Endometrium (tissue), 2 donors: ENCODE data around the gene FBLN2.

Experiments used
- FAIRE-seq: peaks from 2 replicates; lab custom pipeline; 2012; peaks lifted over from hg19 to GRCh38; lab: Jason Lieb, UNC
- donor health status: control.
- donor health status: control.

Gene FBLN2

DNA sequence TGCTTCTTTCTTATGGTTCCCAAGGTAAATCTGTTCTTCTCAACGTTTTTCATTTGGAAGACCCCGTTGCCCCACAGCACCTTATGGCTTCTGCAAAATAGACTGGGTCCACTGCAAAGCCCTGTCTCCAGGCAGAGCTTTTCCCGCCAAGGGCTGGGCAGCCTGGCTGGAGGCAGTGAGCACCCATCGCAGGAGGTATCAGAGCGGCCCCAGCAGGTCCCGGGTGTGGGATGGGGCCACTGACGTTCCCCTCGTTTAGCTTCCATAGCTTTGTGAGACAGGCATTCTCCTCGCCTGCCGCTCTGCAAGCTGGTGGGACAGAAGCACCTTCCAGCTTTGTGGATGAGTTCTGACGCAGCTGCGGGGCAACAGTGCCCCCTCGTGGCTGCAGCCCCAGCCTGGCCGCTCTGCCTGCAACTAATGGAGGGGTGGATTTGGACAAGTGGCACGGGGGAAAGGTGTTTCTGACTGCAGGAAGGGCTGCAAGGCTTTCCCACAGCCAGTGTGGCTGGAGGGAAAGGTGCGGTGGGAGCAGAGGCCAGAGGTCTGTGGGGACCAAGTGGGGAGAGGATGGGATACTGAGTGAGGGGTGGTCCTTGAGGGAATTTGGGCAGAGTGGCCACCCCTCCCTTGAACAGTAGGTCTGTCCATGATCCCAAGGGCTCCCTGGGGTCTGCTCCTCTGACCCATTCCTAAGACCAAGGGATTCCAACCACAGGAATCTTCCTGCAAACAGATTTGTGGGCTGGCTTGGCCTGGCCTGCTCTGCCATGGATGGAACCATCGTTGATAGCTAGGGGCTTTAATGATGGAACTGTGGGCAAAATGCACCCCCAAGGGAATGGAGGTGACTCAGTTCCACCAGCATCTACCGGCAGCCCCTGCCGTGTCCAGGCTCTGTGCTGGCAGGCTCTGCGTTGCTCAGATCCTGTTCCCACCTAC, 99.4 kb downstream of the FBLN2 start:
- FAIRE-seq, result no peak

DNA sequence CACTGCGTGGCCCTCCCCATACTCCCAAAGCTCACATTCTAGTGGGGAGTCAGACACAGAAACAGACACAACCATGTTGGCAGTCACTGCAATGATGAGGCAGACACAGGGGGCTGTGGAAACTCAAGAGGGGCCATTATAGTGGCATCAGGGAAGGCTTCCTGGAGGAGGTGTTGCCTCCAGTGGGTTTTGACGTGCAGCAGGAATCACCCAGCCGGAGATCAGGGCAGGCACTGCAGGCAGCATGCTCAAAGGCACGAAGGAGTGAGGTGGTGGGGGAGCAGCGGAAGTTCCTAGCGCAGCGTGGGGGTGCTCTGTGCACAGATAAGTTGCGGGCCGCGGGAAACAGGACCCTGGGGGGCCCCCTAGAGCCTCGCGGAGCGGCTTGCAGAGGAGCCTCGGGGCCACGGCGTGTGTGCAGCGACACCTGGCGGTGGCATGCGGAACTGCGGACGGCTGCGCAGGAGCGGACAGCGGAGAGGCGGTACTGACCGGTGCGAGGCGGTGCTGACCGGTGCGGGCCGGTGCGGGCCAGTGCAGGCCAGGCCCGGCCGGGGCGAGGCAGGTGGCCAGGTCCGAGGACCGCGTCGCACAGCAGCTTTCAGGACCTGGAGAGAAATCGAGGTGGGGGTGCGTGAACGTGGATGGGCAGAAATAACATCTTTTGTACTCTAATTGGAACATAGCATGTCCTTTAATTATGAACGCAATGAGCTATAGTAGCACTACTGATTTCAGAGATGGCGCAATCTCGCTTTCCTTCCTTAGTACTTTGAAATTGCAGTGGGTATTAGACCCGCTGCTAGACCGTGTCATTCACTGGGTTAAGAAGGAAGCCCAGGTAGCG, 101.5 kb downstream of the FBLN2 start:
- FAIRE-seq, result no peak

DNA sequence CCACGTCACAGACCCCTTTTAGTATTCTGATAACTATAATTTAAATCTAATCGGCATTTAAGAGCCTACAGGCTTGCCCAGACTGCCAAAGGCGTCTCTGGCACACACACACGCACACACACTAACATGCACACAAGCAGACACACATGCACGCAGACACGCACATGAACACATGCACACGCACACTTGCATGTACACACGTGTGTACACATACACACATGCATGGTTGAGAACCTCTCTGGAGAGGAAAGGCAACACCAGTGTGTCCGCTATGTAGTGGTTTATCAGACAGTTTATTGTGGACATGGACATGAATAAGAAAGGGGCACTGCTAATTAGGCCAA, 102.1 kb downstream of the FBLN2 start:
- no peak for FAIRE-seq

DNA sequence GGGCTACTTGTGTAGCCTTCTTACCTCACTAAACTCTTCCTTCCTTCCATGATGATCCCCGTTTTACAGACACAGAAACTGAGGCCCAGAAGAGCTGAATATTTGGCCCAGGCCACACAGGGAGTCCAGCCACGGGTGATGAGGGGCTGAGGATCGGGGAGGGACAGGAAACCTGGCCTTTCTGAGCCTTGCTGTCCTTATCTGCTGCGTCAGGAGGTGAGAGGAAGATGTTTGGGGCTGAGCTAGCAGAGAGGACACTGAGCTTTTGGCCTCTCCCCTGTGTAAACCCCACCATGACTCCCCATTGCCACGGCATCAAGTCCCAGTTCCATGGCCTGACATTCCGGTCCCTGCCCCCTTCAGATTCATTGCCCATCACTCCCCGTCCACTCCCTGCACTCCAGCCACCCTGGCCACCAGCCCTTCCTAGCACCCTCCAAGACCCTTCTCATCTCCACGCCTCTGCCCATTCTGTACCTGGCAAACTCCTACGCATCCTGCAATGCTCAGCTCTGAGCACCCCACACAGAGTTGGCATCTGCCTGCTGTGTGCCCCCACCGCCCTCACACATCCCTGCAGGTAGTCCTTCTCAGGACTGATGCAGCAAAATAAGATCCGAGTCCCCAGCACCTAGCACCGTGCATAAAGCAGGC, 103.0 kb downstream of the FBLN2 start:
- no peak for FAIRE-seq

DNA sequence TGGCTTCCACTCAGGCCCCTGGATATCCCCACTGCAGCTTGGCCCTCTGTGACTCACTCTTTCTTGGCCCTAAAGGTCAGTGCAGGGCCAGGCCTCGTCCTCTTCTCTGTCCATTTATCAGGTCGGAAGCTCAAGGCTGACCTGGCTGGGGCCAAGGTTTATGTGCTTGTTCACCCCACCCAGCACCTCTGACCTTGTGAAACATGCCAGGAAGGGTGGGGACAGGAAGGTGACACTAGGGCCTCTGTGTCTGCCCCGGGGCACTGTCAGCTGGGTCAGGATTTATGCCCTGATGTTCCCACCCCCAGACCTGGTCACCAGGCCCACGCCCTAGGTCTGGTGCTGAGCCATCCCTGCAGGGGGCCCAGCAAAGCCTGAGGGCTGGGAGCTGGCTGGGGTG, 103.8 kb downstream of the FBLN2 start:
- no peak for FAIRE-seq

DNA sequence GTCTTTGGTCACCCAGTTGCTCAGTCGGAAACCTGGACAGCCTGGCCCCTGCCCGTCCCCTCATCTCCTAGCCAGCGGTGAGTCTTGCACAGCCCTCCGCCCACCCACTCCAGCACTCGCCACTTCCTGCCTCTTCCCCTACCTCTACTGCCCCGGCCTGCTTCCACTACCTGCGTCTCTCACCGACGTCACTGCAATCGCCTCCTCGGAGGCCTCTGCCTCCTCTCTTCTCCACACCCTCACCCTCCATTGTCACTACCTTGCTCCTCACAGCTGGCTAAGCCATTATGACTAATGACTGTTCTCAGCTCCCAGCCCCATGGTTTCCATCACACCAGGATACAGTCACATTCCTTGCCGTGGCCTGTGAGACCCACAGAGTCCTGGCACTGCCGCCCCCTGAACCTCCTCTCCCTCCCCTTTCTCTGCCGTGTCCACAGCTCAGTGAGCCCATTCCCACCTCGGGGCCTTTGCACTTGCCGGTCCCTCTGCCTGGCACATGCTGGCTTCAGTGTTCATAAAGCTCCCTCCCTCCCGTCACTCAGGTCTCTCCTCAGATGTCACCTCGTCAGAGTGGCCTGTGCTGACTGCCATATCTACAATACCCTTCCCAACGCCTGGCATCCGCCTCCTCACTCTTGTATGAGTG, 104.8 kb downstream of the FBLN2 start:
- no peak for FAIRE-seq

DNA sequence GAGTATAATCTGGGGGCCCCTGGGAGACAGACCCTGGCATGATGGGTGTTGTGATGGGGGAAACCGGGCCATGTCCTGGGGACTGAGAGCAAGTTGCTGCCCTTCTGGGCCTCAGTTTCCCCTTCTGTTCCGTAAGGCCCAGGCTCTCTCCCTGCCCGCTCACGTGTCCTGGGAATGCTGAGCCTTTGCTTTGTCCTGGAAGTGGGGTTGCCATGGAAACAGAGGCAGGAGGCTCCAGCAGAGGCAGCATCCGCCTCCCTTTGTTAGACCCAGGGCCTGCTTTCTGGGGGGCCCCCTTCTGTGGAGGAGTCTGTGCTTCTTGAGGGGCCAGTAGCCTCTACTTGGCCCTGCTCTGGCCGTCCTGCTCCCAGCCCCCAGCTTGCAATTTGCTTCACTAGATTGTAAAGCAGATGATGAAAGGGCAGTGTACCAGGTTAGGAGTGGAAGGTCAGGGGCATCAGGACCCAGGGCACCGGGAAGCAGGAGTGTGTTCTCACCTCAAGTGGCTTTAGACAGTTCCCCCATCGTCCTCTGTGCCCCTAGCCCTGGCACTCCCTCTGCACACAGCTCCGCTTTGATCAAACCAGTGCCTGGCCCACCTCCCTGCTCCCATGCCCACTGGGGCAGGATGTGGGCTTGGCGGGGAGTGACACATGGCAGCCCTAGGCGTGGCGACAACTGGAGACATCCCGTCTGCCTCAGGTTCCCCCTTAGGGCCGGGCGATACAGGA, 105.6 kb downstream of the FBLN2 start:
- FAIRE-seq, result no peak

DNA sequence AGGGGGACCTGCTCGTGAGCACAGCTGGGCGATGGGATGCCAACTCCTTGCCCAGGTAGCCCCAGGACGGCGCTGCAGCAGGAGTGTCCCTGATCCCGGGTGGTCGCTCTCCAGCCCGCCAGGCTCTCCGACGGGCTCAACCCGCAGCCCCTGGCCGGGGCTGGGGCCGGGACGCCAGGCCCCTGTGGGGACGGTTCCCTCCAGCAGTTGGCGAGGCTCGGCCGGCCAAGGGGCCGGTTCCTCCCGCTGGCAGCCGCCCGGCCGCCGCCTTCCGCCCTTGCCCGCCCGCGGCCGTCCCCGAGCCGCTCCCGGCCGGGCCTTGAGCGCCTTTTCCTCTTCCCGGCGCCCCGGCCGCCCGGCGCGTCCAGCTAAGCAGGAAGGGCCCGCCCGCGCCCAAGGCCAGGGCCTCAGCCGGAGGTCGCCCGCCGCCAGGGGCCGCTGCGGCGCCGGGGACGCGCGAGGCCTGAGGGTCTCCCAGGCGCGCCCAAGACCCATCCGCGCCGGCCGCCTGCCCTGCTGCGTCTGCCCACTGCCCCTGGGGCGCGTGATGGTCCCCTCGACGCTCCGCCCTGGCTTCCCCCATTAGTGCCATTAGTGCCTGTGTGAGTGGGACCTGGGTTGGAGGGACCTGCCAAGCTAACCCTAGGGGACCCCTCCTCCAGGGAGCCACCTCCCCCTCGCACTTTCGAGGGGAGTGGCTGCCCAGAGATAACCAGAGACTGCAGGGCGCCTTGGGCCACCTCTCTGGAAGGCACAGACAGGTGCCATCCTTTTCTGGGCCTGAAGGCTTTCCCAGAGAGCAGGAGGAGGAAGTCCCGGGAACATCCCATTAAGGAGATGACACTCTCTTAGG, 106.4 kb downstream of the FBLN2 start:
- no peak for FAIRE-seq

DNA sequence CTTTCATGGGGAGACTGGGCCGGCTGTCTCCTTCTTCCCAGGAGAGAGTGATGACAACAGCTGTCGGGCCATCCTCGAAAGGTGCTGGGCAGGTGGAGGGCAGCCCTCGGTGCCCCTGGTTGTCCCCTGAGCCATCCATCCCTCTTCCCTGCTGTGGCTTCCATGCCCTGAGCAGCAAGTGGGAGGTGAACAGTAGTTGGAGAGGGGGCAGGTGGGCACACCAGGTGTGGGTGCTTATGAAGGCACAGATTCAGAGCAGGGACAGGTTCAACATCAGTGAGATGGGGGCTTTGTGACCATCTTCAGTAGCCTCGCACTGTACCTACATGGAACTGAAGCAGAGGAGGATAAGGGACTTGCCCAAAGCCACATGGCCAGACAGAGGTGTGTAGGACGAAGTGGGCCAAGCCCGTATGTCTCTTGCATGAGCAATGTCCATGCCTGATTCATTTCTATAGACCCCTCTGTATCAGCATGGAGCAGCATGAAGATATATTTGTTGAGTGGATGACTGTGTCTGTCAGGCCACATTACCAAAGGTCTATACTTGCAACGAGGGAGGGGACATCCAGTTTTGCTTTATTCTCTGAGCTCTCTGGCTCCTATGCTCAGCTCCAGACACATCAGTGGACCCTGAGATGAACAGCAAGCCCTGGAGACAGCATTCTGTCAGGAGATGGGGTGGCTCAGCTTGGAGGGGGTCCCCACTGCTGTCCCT, 107.8 kb downstream of the FBLN2 start:
- FAIRE-seq, result no peak

DNA sequence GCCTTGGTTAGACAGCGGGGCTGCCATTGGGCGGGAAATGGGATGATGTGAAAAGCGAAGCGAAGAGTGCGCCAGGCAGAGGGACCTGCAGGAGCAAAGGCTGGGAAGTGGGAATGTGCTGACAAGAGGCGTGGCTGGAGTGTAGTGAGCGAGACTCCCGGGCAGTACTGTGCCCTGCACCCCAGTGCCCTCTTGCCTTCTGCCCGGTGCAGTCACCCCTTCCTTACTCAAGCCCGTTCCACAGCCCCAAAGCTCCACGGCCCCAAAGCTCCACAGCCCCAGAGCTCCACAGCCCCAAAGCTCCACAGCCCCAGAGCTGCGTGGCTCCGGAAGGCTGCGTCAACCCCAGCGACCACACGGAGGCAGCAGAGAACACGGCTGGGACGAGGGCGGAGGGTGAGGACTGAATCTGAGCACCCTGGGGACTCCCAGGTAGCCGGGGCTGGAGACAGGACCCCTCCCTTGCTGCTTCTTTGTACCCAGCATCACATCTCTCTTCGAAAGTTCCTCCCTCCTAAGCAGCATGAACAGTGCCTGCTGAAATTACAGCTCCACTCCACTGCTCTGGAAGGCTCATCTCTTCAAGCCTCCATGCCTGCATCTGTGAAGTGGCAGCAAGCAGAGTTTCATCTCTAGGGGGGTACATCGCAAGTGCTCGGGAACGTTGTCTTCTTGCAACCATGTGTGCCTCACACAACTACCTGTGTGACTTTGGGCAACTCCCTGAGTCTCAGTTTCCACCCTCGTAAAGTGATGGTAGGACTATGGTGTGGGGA, 108.9 kb downstream of the FBLN2 start:
- no peak for FAIRE-seq

DNA sequence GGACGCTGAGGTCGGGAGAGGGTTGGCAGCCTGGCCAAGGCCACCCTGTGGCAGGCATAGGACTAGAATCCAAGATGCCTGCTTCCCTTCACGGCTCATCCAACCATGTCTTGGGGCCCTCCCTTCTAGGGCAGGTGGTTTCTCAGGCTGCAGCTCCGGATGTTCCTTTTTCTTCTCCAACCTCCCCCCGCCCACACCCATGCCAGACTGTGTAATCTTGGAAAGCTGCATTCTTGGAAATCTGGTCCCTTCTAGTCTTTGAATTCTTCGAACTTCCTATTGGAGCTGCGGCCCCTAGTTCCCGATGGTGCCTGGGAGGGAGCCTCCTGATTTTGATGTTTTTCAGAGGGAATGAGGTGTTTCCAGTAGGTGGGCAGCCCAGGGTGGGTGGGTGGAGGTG, 109.8 kb downstream of the FBLN2 start:
- FAIRE-seq, result no peak

DNA sequence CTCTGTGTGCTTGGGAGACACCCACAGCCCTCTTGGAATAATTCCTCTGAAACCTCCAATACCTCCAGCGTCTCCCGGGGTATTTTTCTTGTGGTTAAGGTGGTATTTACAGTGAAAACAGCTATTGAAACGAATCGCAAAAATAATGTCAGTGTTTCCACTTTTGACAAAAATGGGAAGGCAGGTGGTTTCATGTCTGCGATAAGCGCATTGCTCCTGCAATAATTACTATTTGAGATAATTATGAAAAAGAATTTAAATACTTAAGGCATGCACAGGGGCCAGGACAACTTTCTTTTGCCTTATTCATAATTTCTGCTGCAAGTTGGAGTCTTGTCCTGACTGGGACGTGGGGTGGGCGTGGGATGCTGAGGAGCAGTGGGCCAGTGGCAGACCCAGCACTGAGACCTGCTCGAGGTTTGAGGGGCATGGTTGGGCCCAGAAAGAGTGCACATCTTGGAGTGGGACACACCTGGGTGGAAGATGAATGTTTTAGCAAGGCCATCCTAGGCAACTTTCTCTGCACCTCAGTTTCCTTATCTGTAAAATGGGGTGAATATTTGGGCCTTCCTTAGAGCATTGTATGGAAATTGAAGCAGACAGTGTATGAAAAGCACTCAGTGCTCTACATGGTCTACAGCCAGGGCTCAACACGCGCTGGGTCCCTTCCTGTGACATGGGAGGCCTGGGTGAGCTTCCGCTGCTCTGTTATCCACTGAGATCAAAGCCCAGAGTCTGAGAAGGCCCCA, 110.5 kb downstream of the FBLN2 start:
- no peak for FAIRE-seq

DNA sequence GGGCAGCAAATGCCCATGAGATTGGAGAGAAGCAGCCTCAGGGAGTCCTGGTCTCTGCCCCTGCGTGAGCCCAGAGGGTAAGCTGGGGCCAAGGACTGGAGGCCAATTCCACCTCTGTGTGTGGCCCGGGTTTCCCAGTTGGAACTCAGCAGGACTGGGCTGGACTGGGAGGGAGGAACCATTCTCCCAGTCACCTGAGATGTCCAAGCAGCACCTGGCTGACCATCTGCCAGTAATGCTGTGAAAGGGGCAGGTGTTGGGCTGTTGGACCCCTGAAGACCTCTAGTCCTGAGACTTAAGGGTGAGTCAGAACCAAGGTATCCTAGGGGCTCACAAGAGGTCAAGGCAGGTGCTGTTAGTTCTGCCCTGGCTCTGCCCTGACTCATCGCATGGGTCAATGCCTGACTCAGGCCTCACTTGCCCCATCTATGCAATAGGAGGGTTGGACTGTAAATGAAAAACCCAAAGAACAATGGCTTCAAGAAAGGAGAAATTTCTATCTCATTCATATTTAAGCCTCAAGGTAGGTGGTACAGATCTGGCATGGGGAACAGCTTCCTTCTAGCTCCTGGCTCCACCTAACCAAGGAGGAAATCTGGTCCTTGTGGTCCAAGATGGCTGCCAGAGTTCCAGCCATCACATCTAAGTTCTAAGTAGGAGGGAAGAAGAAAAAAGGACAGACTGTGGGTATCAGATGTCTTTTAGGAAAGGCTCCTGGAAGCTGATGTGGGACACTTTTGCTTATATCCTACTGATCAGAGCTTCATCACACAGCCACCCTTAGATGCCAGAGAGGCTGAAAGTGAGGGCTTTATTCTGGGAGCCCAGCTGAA, 111.3 kb downstream of the FBLN2 start:
- no peak for FAIRE-seq

DNA sequence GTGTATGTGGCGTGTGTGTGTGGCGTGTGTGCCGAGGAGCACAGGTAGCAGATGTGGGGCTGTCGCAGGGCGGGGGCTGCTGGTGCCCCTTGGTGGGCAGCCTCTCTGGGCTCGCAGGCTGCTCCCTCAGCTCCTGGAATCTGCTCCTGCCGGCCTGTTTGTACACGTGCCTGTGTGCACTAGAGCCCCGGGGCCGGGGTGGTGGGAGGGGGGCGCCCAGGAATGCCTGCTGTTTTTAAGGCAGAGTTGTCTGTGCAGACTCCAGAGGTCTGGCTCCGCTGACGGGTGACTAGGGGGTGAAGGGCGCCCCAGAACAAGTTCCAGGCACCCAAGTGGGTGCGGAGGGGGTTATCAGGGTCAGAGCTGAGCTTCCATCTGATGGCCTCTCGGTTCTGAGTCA, 112.2 kb downstream of the FBLN2 start:
- FAIRE-seq, result no peak

DNA sequence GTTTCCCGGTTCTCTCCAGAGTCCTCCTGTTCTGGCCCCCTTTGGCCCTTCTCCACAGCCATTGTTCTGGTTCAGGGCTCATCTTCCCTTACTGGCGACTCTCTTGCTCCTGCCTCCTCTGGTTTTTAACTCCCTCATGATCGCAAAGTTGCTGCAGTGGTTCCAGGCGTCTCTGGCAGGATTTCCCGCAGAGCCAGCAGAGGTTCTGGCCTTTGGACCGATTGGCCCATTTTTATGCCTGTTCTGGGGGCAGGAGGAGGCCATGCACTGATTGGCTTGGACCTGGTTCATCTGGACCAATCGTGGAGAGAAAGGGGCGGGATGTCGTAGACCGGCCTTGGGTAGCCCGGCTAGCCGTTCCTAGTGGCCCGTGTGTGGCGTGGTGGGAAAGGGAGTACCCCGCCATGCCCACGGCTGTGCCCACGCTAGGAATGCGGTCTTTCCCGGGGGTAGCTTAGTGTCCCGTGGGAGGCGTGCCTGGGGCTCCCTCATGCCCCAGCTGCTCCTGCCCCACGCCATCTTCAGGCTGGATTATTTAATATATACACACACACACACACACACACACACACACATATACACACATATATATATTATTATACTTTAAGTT, 113.4 kb downstream of the FBLN2 start:
- FAIRE-seq, result no peak

DNA sequence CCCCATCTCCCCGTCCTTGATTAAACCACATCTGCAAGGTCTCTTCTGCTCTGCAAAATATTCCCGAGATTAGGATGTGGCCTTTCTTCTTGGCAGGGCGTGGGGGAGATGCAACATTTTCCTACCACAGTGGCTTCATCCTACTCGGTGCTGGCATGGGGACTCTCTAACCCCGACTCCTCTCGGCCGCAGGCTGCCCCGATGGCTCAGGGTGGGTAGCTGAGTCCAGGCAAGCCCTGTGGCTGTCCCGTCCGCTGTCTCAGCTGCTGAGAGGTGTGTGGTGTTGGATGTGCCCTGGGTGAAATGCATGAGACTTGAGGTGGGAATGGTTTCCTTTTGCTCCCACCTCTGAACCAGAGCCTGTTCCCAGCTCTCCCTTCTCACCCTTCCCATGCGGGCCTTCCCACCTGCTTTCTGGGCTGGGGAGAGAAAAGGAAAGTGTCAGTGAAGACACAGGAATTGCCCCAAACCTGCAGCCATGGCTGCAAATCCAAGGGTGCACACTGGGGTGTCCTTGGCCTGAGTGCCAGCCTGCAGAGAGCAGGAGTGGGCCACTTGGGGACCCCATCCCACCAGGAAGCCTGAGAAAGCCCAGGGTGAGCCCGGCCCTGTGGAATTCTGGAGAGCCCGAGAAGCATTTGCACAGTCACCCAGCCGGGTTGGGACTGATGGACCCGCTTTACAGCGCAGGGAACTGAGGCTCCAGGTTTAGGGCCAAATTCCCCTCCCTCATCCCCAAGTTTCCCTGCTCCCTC, 115.0 kb downstream of the FBLN2 start:
- no peak for FAIRE-seq
